Stomach (tissue), 4 donors: Measurements from ENCODE around the gene SLCO6A1.

Experiments used
- POLR2A ChIP-seq, 4 donors: fragments of 450-650 bp; IDR thresholded peaks; one replicate each; pipeline ENCODE4 v1.6.1; 2016; ENCODE audit warnings: antibody characterized with exemption in 4 of 4, control low read depth in 2 of 4, mild to moderate bottlenecking in 1 of 4, moderate library complexity in 1 of 4
- TF ChIP-seq, protein P1 (sequence below), 7 experiments: fragments of 450-650 bp in 4 of 7; fragments of 200-600 bp in 3 of 7; sonication (generic) in 3 of 7; IDR thresholded peaks; one replicate each; pipeline ENCODE4 v1.5.1; 2016 to 2019; ENCODE audit warnings: antibody characterized with exemption in 7 of 7, control low read depth in 2 of 7, mild to moderate bottlenecking in 1 of 7

DNA sequence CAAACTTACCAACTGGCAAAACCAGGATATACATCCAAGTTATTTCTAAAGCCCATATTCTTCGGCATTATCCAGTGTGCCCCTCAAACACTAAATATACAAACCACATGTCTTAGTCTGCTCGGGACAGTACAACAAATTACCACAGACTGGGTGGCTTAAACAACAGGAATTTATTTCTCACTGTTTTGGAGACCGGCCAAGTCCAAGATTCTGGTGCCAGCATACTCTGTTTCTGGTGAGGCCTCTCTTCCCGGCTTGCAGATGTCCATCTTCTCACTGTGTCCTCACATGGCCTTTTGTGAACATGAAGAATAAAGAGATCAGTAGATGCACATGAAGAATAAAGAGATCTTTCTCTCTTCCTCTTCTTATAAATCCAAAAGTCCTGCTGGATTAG, 12.9 kb upstream of the SLCO6A1 start:
- TF ChIP-seq, protein P1, sequence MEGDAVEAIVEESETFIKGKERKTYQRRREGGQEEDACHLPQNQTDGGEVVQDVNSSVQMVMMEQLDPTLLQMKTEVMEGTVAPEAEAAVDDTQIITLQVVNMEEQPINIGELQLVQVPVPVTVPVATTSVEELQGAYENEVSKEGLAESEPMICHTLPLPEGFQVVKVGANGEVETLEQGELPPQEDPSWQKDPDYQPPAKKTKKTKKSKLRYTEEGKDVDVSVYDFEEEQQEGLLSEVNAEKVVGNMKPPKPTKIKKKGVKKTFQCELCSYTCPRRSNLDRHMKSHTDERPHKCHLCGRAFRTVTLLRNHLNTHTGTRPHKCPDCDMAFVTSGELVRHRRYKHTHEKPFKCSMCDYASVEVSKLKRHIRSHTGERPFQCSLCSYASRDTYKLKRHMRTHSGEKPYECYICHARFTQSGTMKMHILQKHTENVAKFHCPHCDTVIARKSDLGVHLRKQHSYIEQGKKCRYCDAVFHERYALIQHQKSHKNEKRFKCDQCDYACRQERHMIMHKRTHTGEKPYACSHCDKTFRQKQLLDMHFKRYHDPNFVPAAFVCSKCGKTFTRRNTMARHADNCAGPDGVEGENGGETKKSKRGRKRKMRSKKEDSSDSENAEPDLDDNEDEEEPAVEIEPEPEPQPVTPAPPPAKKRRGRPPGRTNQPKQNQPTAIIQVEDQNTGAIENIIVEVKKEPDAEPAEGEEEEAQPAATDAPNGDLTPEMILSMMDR (IDR thresholded peaks at IDR 0.05), result no peak
- no peak for TF ChIP-seq POLR2A (IDR thresholded peaks at IDR 0.05)
